Ectodermal cell (in vitro differentiated cells): Measurements from ENCODE around the gene TRMU. TPM values are rescaled to one million over a fixed set of nuclear protein-coding genes. Genes with fewer than 3 reads are reported as not detected.

Experiments
- H3K27ac ChIP-seq: 2 replicates; pipeline ENCODE4 v1.7.0; 2013; ENCODE audit warnings: mild to moderate bottlenecking, low read depth, low read length; ENCODE audit not compliant: insufficient read depth, poor library complexity, severe bottlenecking
- H3K27me3 ChIP-seq: 2 replicates; pipeline ENCODE4 v1.7.0; 2013; ENCODE audit warnings: mild to moderate bottlenecking, low read length; ENCODE audit not compliant: insufficient read depth, control insufficient read depth, poor library complexity, severe bottlenecking
- H3K36me3 ChIP-seq: one replicate; pipeline ENCODE4 v1.7.0; 2013; ENCODE audit warnings: low read length; ENCODE audit not compliant: control insufficient read depth, insufficient read depth
- H3K4me1 ChIP-seq: one replicate; pipeline ENCODE4 v1.7.0; 2013; ENCODE audit warnings: low read length; ENCODE audit not compliant: control insufficient read depth, insufficient read depth
- H3K4me3 ChIP-seq: 2 replicates; pipeline ENCODE4 v1.7.0; 2013; ENCODE audit warnings: low read depth, low read length, control low read depth; ENCODE audit not compliant: insufficient read depth
- H3K9me3 ChIP-seq: 2 replicates; pipeline ENCODE4 v1.7.0; 2013; ENCODE audit warnings: mild to moderate bottlenecking, low read length, moderate library complexity; ENCODE audit not compliant: control insufficient read depth
- WGBS, 2 experiments: methylation state at CpG; one replicate each; pipeline ENCODE4 v1.1.7; 2013; ENCODE audit warnings: missing lambda C conversion rate in 2 of 2; 5-methylcytosine and 5-hydroxymethylcytosine counted together
- polyA plus RNA-seq, 4 experiments: library from polyadenylated mRNA; stranded (reverse); fragments of 50-300 nt; gene quantifications; one replicate each; pipeline ENCODE4 v1.2.3, GENCODE V29; 2013

The TRMU gene, protein sequence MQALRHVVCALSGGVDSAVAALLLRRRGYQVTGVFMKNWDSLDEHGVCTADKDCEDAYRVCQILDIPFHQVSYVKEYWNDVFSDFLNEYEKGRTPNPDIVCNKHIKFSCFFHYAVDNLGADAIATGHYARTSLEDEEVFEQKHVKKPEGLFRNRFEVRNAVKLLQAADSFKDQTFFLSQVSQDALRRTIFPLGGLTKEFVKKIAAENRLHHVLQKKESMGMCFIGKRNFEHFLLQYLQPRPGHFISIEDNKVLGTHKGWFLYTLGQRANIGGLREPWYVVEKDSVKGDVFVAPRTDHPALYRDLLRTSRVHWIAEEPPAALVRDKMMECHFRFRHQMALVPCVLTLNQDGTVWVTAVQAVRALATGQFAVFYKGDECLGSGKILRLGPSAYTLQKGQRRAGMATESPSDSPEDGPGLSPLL
- polyA plus RNA-seq (2013, experiment 1 of 4): 62.5 TPM
- 47.5 TPM for polyA plus RNA-seq (2013, experiment 2 of 4)
- 38.2 TPM for polyA plus RNA-seq (2013, experiment 3 of 4)
- 44.7 TPM for polyA plus RNA-seq (2013, experiment 4 of 4)

DNA sequence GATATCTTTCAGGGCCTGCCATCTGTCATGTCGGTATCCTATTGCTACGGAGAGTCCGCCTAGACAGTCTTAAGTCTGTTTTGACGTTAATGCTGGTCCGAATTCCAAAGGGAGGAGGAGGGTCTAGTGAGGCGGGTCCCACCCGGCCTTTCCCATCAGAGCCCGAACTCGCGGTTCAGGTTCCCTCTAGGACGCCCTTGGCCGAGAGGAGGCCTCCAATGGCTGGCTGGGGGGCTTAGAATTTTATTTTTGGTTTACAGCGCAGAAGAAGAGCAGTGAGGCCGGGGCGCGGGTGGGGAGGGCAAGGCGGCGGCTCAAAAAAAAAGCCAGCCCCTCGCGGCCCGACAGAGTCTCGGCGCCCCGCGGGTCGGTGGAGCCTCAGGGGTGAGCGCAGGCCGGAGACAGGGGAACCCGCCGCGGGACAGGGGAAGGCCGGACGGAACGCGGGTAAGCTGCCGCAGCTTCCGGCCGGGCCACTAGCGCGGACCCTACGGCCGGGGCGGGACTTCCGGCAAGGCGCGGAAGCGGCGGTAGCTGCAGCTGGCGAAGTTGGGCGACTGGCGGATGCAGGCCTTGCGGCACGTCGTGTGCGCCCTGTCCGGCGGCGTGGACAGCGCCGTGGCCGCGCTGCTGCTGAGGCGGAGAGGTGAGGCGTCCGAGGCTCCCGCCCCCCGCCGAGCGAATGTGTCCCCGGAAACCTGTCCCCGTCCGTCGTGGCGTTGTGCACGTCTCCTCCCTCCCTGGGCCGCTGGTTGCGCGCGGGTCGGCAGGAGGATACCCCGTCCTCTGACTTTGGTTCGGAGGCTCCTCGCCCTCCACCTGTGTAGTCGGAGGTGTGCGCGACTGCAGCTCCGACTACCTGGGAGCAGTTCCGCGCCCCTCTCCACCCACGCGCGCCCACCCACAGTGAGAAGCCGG is at the start of gene TRMU:
Gene TRMU (plus strand): TSS at position 514 of the 918 bp plus-strand sequence. CDS start 51 bp downstream, at position 565.
- Histone ChIP-seq H3K36me3 (peaks cover 9% of the 10 kb centered on the region), H3K27ac (peak within 1 kb of the TSS; percentile 83), H3K4me3 (peak within 1 kb of the TSS; percentile 99), H3K9me3 (no peaks in the 10 kb centered on the region), H3K4me1 (no peaks in the 10 kb centered on the region), H3K27me3 (no peaks in the 10 kb centered on the region)
- 1% methylated on average over 93 of the region's 93 CpGs for WGBS, 2 experiments

DNA sequence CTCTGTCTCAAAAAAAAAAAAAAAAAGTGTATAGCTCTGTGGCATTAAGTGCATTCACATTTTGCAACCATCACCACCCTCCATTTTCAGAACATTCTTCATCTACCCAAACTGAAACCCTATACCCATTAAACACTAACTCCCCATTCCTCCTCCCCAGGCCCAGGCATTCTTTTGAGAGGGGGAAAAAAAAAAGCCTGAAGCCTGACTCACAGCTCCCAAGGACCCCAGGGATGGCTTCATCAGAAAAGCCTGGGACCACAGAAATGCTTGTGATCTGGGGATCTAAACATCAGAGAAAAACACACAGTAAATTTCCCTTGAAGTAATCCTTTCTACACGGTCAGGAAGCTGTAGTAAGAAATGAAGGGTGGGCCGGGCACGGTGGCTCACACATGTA is 49.5 kb upstream of the TRMU start:
- Histone ChIP-seq H3K4me1 (no peaks in the 10 kb centered on the region), H3K27ac (no peak overlapping the region), H3K4me3 (no peak overlapping the region), H3K36me3 (peaks cover 3% of the 10 kb centered on the region), H3K9me3 (no peaks in the 10 kb centered on the region), H3K27me3 (no peaks in the 10 kb centered on the region)
- 92 to 94% methylated on average over 3 of the region's 3 CpGs for WGBS, 2 experiments

DNA sequence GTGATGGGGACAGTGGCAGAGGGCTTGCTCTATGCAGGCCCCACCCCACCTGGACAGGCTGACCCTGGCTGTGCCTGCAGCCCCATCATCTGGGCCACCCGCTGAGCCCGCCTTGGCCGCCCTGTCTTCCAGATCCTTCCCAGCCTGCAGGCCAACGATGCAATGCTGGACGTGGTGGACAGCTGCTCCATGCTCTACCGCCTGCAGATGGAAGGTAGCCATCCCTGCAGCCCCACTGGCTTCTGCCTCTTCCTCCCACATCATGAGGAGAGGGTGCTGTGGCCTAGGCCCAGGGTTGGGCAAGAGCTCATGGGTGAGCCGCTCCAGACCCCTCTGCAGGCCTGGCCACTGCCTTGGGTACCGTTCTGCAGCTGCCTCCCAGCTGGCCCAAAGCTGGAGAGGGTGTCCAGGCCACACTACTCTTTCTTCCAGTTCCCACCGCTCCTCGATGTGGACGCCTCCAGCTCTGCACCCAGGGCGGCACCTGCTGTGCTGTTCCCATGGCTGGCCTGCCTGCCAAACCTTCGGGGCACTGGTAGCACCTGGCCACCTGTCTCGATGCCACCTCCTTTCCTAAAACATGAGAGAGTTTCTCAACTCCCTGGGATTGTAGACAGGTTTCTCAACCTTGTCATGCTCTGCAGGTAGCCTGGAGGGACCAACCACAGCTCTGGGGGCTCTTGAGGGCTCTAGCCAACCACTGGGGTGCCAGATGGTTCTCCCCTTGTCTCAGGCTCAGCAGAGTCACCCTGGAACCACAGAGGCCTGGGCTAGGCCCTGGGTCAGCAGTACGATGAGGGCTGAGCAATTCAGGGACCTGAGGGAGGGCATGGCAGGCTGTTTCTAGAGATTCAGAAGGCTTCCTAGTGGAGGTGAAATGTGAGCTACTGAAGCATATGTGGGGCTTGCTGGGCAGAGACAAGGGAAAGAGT is 48.3 kb upstream of the TRMU start:
- H3K4me3 ChIP-seq: no peak overlapping the region
- no peaks in the 10 kb centered on the region for H3K27me3 ChIP-seq
- H3K9me3 ChIP-seq: no peaks in the 10 kb centered on the region
- no peak overlapping the region for H3K27ac ChIP-seq
- H3K36me3 ChIP-seq: peaks cover 3% of the 10 kb centered on the region
- 91 to 94% methylated on average over 15 of the region's 15 CpGs for WGBS, 2 experiments
- no peaks in the 10 kb centered on the region for H3K4me1 ChIP-seq

DNA sequence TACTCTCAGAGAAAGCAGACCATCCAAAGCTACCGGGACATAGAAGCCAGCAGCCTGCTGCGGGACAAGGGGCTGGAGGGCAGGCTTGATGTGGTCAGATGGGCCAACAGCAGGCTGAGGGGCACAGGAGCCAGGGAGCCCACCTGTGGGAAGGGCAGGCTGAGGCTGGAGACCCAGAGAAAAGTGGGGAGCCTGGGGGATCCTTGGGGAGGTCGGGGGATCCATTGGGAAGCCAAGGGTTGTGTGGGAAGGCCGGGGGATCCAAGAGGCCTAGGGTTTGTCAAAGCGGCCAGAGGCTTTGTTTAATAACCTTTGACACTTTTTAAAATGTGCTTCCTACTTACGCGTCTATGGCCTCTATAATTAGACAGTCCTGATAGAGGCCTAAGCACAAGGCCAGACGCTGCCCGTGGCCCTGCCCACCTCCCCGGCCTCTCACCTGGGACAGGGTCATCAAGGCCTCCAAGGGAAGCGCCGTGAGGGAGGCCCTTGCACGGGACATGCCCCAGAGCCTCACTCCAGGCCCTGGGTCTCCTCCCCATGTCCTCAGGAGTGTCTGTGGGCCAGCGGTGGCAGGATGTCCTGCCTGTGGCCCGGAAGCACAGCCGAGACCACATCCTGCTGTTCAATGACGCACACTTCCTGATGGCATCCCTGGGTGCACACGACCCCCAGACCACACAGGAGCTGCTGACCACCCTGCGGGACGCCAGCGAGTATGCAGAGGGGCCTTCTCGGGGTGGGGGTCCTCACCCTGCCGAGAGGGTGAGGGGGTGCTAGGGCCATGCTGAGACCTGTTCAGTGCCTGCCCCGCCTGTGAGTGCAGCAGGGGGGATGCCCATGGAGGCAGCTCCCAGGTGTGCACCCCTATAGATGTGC is 47.4 kb upstream of the TRMU start:
- WGBS, 2 experiments: 92 to 93% methylated on average over 24 of the region's 24 CpGs
- Histone ChIP-seq H3K4me3 (no peak overlapping the region), H3K9me3 (no peaks in the 10 kb centered on the region), H3K36me3 (peaks cover 3% of the 10 kb centered on the region), H3K27ac (no peak overlapping the region), H3K27me3 (no peaks in the 10 kb centered on the region), H3K4me1 (no peaks in the 10 kb centered on the region)

DNA sequence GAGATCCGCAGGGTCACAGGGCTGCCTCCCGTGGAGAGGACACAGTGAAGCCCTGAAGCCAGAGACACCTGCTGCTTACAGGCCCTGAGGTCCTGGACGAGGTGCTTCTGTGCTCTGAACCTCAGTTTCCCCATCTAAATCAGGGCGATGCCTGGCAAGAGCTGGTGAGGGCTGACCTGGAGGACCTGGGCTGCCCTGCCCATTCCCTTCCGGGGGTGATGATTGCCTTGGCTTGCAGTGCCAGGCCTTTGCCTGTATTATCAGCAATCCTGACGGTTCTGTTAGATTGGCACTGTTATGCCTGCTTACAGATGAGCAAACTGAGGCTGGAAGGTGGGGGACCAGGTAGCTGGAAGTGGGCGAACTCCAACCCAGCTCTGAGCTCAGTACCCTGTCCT is 46.7 kb upstream of the TRMU start:
- peaks cover 3% of the 10 kb centered on the region for H3K36me3 ChIP-seq
- no peak overlapping the region for H3K27ac ChIP-seq
- H3K4me1 ChIP-seq: no peaks in the 10 kb centered on the region
- 93 to 94% methylated on average over 7 of the region's 7 CpGs for WGBS, 2 experiments
- H3K27me3 ChIP-seq: no peaks in the 10 kb centered on the region
- H3K9me3 ChIP-seq: no peaks in the 10 kb centered on the region
- H3K4me3 ChIP-seq: no peak overlapping the region

DNA sequence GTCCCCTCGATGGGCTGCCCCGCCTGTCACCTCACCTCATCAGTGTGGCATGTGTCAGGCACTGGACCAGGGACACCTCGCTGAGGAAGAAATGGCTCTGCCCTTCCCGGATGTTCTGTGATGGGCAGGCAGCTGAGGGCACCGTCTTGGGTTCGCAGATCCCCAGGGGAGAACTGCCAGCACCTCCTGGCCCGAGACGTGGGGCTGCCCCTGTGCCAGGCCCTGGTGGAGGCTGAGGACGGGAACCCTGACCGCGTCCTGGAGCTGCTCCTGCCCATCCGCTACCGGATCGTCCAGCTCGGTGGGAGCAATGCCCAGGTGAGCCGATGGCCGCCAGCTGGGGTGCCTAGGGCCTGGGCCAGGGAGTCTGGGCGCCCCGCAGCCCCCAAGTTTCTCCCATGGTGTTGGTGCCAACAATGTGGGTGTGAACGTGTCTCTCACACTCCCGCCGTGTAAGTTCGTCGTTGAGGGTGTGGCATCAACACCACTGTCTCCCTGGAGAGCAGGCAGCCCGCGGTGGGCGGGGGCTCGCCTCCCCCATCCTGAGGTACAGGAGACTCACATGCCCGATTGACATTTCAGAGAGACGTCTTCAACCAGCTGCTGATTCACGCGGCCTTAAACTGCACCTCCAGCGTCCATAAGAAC is 46.1 kb upstream of the TRMU start:
- 93 to 95% methylated on average over 33 of the region's 33 CpGs for WGBS, 2 experiments
- Histone ChIP-seq H3K36me3 (peaks cover 3% of the 10 kb centered on the region), H3K4me1 (no peaks in the 10 kb centered on the region)

DNA sequence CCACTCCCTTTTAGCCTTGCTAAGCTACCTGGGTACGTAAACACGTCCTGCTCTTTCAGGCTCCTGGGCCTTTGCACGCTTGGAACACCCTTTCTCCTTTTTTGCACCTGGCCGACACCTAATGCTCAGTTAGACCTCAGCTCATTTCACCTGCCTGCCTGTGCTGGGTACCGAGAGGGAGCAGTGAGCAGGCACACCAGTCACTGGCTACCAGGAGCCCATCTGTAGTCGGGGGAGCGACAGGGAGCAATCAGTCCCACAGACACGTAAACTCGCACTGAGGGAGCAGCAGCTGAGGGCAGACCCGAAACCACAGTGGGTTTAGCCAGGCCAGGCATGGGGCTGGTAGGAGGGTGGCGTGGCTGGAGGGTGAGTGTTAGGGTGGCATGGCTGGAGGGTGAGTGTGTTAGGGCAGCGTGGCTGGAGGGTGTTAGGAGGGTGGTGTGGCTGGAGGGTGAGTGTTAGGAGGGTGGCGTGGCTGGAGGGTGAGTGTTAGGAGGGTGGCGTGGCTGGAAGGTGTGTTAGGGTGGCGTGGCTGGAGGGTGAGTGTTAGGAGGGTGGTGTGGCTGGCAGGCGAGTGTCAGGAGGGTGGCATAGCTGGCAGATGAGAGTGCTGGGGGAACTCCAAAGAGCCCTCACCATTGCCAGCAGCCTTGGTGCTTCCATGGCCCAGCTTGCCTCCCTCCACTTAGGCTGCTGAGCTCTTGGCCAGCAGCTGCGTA is 45.2 kb upstream of the TRMU start:
- WGBS, 2 experiments: 90 to 92% methylated on average over 17 of the region's 17 CpGs
- no peaks in the 10 kb centered on the region for H3K9me3 ChIP-seq
- no peaks in the 10 kb centered on the region for H3K36me3 ChIP-seq
- no peak overlapping the region for H3K4me3 ChIP-seq
- H3K4me1 ChIP-seq: no peaks in the 10 kb centered on the region
- no peak overlapping the region for H3K27ac ChIP-seq
- no peaks in the 10 kb centered on the region for H3K27me3 ChIP-seq

More for the DNA sequence above, 46.1 kb upstream of the TRMU start:
- H3K27me3 ChIP-seq: no peaks in the 10 kb centered on the region
- no peak overlapping the region for H3K4me3 ChIP-seq
- H3K9me3 ChIP-seq: no peaks in the 10 kb centered on the region
- H3K27ac ChIP-seq: no peak overlapping the region
